Measurements from ENCODE around the gene HOXA4.

Gene HOXA4

GRCh38 chr7:27165089-27165995 is 34.8 kb upstream of the HOXA4 start, which contains the start of gene HOXA9:
HOXA9 (minus strand) TSS chr7:27165537; CDS start chr7:27165457, 80 bp downstream.
- no peak for TF ChIP-seq JUND (IDR thresholded peaks at IDR 0.05; ENCODE audit: low read depth)
- no peak for DNase-seq (ENCODE audit: low read depth in 1 of 2, low spot score in 1 of 2)
- in situ Hi-C loops (cut with HindIII; ENCODE audit: low pct_unique_long_range_greater_than_20kb, low sequenced_read_pairs) = no loop called here

- in situ Hi-C loops (cut with HindIII; ENCODE audit: low pct_unique_long_range_greater_than_20kb, low sequenced_read_pairs) = no loop called here
- no peak for DNase-seq (ENCODE audit: low read depth in 1 of 2, low spot score in 1 of 2)
- TF ChIP-seq JUND (IDR thresholded peaks at IDR 0.05; ENCODE audit: low read depth) = no peak
These were observed 34.0 kb upstream of the HOXA4 start for GRCh38 chr7:27164367-27165088.

DNA sequence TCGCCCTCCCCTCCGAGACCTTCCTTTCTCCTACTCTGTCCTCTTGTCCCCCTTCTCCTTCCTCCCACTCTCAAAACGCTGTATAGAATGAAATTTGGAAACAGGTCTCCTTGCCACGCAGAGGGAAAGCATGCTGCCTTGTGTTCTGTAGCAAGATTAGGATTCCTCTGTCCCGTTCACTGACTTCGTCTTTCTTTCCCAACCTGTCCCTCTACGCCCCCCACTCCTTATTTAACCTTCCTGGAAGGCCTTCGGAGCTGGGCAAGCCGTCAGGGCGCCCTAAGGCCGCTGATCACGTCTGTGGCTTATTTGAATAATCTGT is 33.4 kb upstream of the HOXA4 start:
- in situ Hi-C loops (cut with HindIII; ENCODE audit: low pct_unique_long_range_greater_than_20kb, low sequenced_read_pairs) = no loop called here
- DNase-seq (ENCODE audit: low read depth in 1 of 2, low spot score in 1 of 2) = no peak
- no peak for TF ChIP-seq JUND (IDR thresholded peaks at IDR 0.05; ENCODE audit: low read depth)

DNA sequence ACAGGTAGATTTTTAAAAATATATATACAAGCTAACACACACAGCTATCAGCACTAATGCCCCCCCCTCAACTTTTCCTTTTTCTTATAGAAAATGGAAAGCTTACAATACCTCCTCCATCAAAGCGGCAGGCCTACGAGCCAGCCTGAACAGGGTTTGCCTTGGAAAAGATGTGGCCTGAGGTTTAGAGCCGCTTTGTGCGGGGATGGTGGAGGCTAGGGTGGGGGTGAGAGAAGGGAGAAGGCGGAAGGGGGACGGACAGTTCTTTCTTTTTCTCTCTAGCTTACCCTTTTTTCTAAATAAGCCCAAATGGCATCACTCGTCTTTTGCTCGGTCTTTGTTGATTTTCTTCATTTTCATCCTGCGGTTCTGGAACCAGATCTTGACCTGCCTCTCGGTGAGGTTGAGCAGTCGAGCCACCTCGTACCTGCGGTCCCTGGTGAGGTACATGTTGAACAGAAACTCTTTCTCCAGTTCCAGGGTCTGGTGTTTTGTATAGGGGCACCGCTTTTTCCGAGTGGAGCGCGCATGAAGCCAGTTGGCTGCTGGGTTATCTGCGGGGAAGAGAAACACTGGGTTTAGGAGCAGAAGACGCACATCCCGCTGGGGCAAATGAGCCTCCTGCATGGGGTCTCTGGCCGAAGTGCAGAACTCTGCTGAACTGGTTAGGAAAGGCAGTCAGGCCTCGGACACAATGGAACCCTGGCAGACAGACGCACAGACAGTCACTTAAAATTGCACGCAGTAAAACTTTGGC is 32.9 kb upstream of the HOXA4 start:
- no peak for TF ChIP-seq JUND (IDR thresholded peaks at IDR 0.05; ENCODE audit: low read depth)
- DNase-seq (ENCODE audit: low read depth in 1 of 2, low spot score in 1 of 2) = no peak
- in situ Hi-C loops (cut with HindIII; ENCODE audit: low pct_unique_long_range_greater_than_20kb, low sequenced_read_pairs) = no loop called here

DNA sequence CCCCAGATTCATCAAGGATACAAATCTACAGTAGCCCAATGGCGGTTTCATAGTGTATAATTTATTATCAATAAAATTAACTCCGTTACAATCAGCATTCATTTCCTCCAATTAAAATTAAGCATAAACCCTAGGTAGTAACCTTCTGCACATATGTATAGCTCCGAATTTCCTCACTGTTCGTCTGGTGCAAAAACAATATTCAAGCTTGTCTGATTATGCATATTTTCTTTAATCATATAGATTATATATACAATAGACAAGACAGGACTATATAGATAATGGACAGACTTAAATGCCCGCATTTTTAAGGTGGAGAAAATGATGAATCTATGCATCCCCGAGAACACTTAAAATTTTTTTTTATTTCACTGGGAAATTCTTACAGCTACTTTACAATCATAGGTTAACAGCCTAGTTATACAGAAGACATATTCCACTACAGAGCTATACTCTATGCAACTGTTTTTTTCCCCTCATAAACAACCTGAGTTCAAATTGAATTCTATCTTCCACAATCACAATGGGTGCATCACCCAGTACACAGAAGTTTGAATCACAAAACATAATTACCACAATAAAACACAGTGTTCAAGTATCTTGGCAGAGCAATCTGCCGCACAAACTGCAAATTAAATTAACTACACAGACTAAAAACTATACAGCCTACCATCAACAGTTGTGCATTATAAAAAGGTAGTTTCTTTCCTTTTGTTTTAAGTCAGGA is 32.2 kb upstream of the HOXA4 start:
- DNase-seq (ENCODE audit: low read depth in 1 of 2, low spot score in 1 of 2) = no peak
- in situ Hi-C loops (cut with HindIII; ENCODE audit: low pct_unique_long_range_greater_than_20kb, low sequenced_read_pairs) = no loop called here
- TF ChIP-seq JUND (IDR thresholded peaks at IDR 0.05; ENCODE audit: low read depth) = no peak

DNA sequence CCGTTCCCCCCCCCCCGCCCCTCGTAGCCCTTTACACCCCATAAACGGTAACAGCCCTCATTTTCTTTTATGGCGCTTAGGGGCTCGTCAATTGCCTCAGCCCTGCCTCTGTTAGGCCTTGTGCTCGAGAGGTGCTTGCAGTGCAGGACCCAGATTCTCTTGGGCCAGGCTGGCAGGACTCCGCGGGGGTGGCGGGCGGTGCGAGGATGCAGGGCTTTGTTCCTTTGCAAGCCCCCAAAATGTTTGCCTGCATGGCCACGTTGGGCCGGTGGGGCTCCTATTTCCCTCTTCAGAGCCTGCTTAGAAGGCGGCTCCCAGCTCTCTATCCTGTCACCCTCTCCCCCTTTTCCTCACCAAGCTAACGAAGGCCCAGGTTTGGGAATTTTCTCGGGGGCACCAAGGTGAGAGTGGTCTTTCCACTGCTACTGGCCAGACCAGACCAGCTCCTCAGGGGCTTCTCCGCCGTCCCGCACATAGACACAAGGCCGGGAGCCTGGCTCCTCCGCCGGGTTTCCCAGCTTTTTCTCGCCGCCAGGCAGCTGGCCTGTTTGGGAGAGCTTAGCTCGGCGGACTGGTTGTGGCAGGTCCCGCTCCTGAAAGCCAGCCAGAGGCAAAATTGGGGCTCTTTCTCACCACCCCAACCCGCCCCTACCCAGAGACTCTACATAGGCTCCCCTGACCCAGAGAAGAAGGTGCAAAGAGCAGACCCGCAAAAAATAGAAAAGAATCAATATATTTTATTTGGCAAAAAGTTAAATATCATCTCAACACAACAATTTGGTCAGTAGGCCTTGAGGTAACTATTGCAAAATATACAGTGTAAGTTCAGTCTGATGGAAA is 31.4 kb upstream of the HOXA4 start:
- in situ Hi-C loops (cut with HindIII; ENCODE audit: low pct_unique_long_range_greater_than_20kb, low sequenced_read_pairs) = no loop called here
- DNase-seq (ENCODE audit: low read depth in 1 of 2, low spot score in 1 of 2) = no peak
- no peak for TF ChIP-seq JUND (IDR thresholded peaks at IDR 0.05; ENCODE audit: low read depth)

DNA sequence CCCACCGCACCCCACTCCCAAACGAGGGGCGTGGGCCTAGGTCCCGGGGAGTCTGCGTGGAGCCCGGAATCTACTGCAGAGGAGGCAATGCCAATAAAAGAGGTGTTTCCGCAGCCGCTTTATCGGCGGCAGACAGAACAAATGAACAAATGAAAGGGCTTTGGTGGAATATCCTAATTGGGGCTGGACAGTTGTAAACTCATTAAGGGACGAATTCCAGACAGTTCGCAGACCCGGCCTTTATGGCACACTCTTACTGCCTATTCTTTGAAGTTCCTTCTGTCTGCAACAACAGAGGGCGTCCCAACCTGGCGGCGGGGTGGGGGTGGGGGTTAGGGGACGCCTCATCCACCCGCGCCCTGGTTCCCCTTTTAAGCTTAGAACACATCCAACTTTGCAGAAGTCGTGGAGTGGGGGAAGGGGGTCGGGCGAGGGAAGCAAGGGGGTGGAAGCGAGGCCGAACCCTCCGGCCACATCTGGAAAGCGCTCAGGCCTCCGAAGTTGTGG is 30.7 kb upstream of the HOXA4 start:
- no peak for TF ChIP-seq JUND (IDR thresholded peaks at IDR 0.05; ENCODE audit: low read depth)
- no peak for DNase-seq (ENCODE audit: low read depth in 1 of 2, low spot score in 1 of 2)
- in situ Hi-C loops (cut with HindIII; ENCODE audit: low pct_unique_long_range_greater_than_20kb, low sequenced_read_pairs) = no loop called here

- in situ Hi-C loops (cut with HindIII; ENCODE audit: low pct_unique_long_range_greater_than_20kb, low sequenced_read_pairs) = no loop called here
- DNase-seq (ENCODE audit: low read depth in 1 of 2, low spot score in 1 of 2) = peak; percentile 87 to 98
- TF ChIP-seq JUND (IDR thresholded peaks at IDR 0.05; ENCODE audit: low read depth) = no peak
These were observed 30.1 kb upstream of the HOXA4 start for GRCh38 chr7:27160546-27161213.

- in situ Hi-C loops (cut with HindIII; ENCODE audit: low pct_unique_long_range_greater_than_20kb, low sequenced_read_pairs) = no loop called here
- no peak for DNase-seq (ENCODE audit: low read depth in 1 of 2, low spot score in 1 of 2)
These were observed 29.6 kb upstream of the HOXA4 start for GRCh38 chr7:27160145-27160545.

GRCh38 chr7:27159266-27160144 is 28.9 kb upstream of the HOXA4 start:
- in situ Hi-C loops (cut with HindIII; ENCODE audit: low pct_unique_long_range_greater_than_20kb, low sequenced_read_pairs) = no loop called here
- DNase-seq (ENCODE audit: low read depth in 1 of 2, low spot score in 1 of 2) = no peak

More at GRCh38 chr7:27160145-27160545, 29.6 kb upstream of the HOXA4 start:
- no peak for TF ChIP-seq JUND (IDR thresholded peaks at IDR 0.05; ENCODE audit: low read depth)

More at GRCh38 chr7:27159266-27160144, 28.9 kb upstream of the HOXA4 start:
- no peak for TF ChIP-seq JUND (IDR thresholded peaks at IDR 0.05; ENCODE audit: low read depth)
